ENCODE data around the gene MPZL1. TPM values are rescaled to one million over a fixed set of nuclear protein-coding genes. Genes with fewer than 3 reads are reported as not detected.

The MPZL1 gene
- total and polyA plus RNA-seq, 2 of the 8 experiments (the other 6 are each of a cell fraction or from before 2014, with no cell fraction given), result 37.8 to 120 TPM

DNA sequence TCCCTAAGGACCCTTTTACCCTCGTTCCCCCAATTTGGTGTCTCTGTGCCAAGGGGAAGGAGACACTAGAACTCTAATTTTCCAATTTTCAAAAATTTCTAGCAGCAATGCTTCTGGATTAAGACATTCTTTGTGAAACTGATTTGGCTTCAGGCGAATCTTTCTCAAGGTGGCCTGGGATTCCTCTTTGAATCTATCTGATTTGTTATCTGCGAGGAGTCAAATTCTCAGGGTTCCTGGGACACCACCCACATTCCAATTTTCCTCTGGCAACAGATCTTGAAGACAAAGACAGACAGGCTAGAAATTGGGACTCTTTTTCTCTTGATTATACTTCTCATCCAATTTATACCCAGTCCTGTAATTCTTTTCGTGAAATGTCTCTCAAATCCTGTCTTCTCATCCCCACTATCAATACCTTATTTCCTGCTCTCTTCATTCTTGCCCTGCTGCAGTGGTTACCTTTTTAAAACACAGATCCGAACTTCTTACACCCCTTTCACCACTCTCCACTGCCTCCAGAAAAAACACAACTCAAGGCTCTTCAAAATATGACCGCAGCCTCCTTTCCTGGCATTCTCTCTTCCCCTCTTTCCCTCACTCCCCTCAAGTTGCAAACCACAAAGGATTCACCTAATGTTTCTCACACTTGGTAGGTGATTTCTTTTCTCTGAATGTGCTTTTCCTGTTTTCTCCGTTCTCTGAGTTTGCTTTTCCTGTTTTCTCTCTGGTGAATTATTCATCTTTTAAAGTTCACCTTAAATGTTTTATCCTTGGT, 2.7 kb upstream of the MPZL1 start:
- no peak overlapping the region for H3K4me3 ChIP-seq (ENCODE audit: extremely low read depth in 1 of 4, insufficient read depth in 2 of 4, low read depth in 3 of 4, low read length in 4 of 4)
- peak overlapping the region; percentile 46 for H2AFZ ChIP-seq (ENCODE audit: low read length)
- no peak for TF ChIP-seq CHD1 (IDR thresholded peaks at IDR 0.05; ENCODE audit: low read depth, low read length)
- TF ChIP-seq SP1 (IDR thresholded peaks at IDR 0.05; ENCODE audit: low read depth, low read length), result no peak
- TF ChIP-seq FOSL1 (IDR thresholded peaks at IDR 0.05; ENCODE audit: insufficient read depth, low read depth, low read length), result no peak
- TF ChIP-seq, protein P1, sequence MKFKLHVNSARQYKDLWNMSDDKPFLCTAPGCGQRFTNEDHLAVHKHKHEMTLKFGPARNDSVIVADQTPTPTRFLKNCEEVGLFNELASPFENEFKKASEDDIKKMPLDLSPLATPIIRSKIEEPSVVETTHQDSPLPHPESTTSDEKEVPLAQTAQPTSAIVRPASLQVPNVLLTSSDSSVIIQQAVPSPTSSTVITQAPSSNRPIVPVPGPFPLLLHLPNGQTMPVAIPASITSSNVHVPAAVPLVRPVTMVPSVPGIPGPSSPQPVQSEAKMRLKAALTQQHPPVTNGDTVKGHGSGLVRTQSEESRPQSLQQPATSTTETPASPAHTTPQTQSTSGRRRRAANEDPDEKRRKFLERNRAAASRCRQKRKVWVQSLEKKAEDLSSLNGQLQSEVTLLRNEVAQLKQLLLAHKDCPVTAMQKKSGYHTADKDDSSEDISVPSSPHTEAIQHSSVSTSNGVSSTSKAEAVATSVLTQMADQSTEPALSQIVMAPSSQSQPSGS (IDR thresholded peaks at IDR 0.05; ENCODE audit: low read length), result no peak
- TF ChIP-seq TAF7 (optimal IDR thresholded peaks at IDR 0.05; ENCODE audit: borderline replicate concordance, low read depth, low read length), result no peak
- TF ChIP-seq RAD21 (IDR thresholded peaks at IDR 0.05 in 1 of 2, conservative IDR thresholded peaks at IDR 0.05 in 1 of 2; ENCODE audit: low read depth in 2 of 2, low read length in 2 of 2), result no peak
- no peak for TF ChIP-seq YY1 (IDR thresholded peaks at IDR 0.05; ENCODE audit: low read depth, low read length)

More for the DNA sequence above, 2.7 kb upstream of the MPZL1 start:
- POLR2A ChIA-PET (ENCODE audit: partially characterized antibody), result no interaction called here
- Histone ChIP-seq H3K18ac (ENCODE audit: extremely low read depth, low read length) (no peak overlapping the region), H4K20me1 (replicated peaks in 1 of 2; ENCODE audit: control insufficient read depth in 1 of 2, insufficient read depth in 2 of 2, low read length in 2 of 2) (peaks cover 3 to 7% of the 10 kb centered on the region in 2 experiments), H3K27ac (ENCODE audit: low read depth, low read length) (no peak overlapping the region), H2BK12ac (ENCODE audit: low read depth, low read length) (no peak overlapping the region), H2BK15ac (ENCODE audit: low read length) (no peak overlapping the region), H2AK5ac (ENCODE audit: low read depth, low read length) (no peak overlapping the region), H4K8ac (ENCODE audit: extremely low read depth, insufficient read depth, low read length) (no peak overlapping the region), H3K23ac (ENCODE audit: insufficient read length) (no peak overlapping the region), H3K79me2 (ENCODE audit: control insufficient read depth in 1 of 2, insufficient read depth in 2 of 2, low read length in 2 of 2) (peaks cover 0 to 18% of the 10 kb centered on the region in 2 experiments; a peak in 3 of 4 replicates), H4K5ac (ENCODE audit: insufficient read length, low read depth, low read length) (no peak overlapping the region), H3K14ac (ENCODE audit: insufficient read length) (no peak overlapping the region), H2BK20ac (ENCODE audit: low read length) (no peak overlapping the region), H3K56ac (replicated peaks; ENCODE audit: insufficient read length, low read depth, low read length) (no peak overlapping the region), H3K27me3 (replicated peaks in 1 of 4; ENCODE audit: control insufficient read depth in 3 of 4, extremely low read depth in 1 of 4, insufficient read depth in 3 of 4, low read length in 3 of 4) (no peaks in the 10 kb centered on the region), H3K36me3 (ENCODE audit: control insufficient read depth in 2 of 4, insufficient read depth in 4 of 4, low read length in 3 of 4) (no peaks in the 10 kb centered on the region), H3K9me3 (ENCODE audit: insufficient read depth in 2 of 2, low read depth in 1 of 2, low read length in 1 of 2) (no peaks in the 10 kb centered on the region), H2BK5ac (ENCODE audit: low read depth, low read length) (no peak overlapping the region), H4K91ac (replicated peaks; ENCODE audit: insufficient read length, low read length) (no peak overlapping the region), H3K4ac (replicated peaks; ENCODE audit: insufficient read length, low read depth, low read length) (no peak overlapping the region), H3K9ac (replicated peaks in 1 of 4; ENCODE audit: extremely low read depth in 1 of 4, low read depth in 3 of 4, low read length in 3 of 4) (no peak overlapping the region; a peak in 1 of 7 replicates), H3K4me2 (ENCODE audit: insufficient read depth in 1 of 2, low read depth in 2 of 2, low read length in 2 of 2) (no peak overlapping the region), H3K23me2 (ENCODE audit: low read depth, low read length) (no peaks in the 10 kb centered on the region; the same call in 1 of the 2 replicates), H3K4me1 (replicated peaks in 1 of 4; ENCODE audit: control insufficient read depth in 3 of 4, insufficient read depth in 4 of 4, low read length in 3 of 4) (peaks cover 2 to 4% (median 3%) of the 10 kb centered on the region in 4 experiments; a peak in 3 of 7 replicates), H3K79me1 (ENCODE audit: low read depth, low read length) (peaks cover 4% of the 10 kb centered on the region; the same call in 1 of the 2 replicates), H2BK120ac (replicated peaks; ENCODE audit: low read depth, low read length) (no peak overlapping the region)
- DNase-seq (ENCODE audit: low read depth in 1 of 2, low spot score in 2 of 2), result no peak
- WGBS, 2 experiments (ENCODE audit: extremely low coverage in 1 of 2, insufficient coverage in 1 of 2, insufficient read length in 1 of 2, insufficient replicate concordance in 2 of 2, low coverage in 1 of 2, low lambda C conversion rate in 2 of 2, missing lambda C conversion rate in 1 of 2), result 76% methylated on average over 7 of the region's 7 CpGs; no CpG with 5 or more reads in 1 of the 2 experiments
- CTCF ChIA-PET (ENCODE audit: partially characterized antibody), result interaction anchor here (1.3 kb wide), 1 partner anchor 110 kb away, joined by 4 read pairs; no protein-coding TSS in a partner anchor
- no peak for FAIRE-seq
